ENCODE data around the gene VMP1. TPM values are rescaled to one million over a fixed set of nuclear protein-coding genes. Genes with fewer than 3 reads are reported as not detected.

The VMP1 gene
- total and polyA plus RNA-seq, 2 of the 13 experiments (the other 11 are each of a cell fraction or from before 2014, with no cell fraction given) = 186 to 271 TPM

DNA sequence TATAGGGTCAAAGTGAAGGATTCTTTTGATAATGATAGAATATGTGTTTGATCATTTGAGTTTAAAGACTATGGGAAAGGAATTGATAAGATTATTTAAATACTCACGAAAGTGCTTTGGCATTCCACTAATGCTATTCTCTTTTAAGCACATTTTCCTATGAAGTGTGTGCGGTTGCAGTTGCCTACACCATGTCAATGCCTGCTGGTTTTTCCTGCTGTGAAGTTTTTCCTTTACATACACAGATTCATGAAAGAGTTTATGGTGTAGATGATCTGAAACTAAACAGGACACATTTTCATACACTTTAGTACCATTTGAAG is 78.7 kb downstream of the VMP1 start (continued):
- TF ChIP-seq AGO2 (optimal IDR thresholded peaks at IDR 0.05; ENCODE audit: low read depth, low read length) (peak; percentile 28), ZNF549 (CRISPR knock-in tag; IDR thresholded peaks at IDR 0.05) (0 out of 2 replicates have a peak, but pooled peaks have one; percentile 18), ZNF780A (CRISPR knock-in tag; IDR thresholded peaks at IDR 0.05) (no peak), GZF1 (CRISPR knock-in tag; IDR thresholded peaks at IDR 0.05) (no peak)

DNA sequence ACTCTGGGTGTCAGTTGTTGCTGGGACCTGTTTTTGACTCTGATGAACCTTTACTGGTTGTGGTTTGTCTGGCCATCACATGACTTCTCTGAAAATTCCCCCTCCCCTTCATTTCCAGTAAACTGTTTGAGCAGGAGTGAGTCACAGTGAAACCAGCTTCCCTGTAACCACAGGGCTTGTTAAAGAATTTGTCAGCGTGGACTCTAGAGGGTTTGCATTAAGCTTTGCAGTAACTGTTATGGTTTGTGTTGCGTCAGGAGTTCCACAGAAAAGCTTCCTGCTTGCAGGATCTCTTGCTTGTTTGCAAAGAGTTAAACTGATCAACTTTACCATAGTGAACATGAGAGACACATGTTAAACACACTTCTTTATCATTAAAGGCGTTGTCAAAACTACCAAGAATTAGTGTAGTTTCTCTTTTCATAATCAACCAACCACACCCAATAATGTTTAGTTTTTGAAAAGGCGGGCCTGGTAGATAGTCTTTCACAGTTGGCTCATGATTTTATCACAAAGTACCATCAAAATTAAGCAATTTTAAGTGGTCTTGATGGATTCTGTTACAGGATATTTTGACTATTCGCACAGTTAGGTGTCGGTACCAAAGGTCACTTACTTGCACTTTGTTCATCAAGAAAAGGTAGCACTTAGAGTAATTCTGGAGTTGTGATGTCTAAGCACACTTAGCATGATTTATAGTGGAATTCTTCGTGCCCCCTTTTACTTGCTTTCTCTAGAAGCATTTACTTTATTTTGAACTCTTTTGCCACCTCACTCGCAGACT is 79.3 kb downstream of the VMP1 start:
- H3K79me2 ChIP-seq (ENCODE audit: insufficient read depth, low read length) = peaks cover 18% of the 10 kb centered on the region
- in situ Hi-C loops (cut with HindIII; ENCODE audit: extremely low pct_ligation_motif_present, low pct_unique_long_range_greater_than_20kb) = loop anchor here (5.0 kb wide), 1 partner anchor 51 kb away; no protein-coding TSS in a partner anchor
- peak; percentile 94 for TF ChIP-seq SMYD3 (CRISPR knock-in tag; IDR thresholded peaks at IDR 0.05)
- no peak; the same call in 1 of the 2 replicates for TF ChIP-seq NFYB (CRISPR knock-in tag; IDR thresholded peaks at IDR 0.05)
- no peak for TF ChIP-seq ZNF784 (CRISPR knock-in tag; IDR thresholded peaks at IDR 0.05; ENCODE audit: borderline replicate concordance)
- no peak; the same call in 1 of the 2 replicates for TF ChIP-seq HDAC6 (IDR thresholded peaks at IDR 0.05; ENCODE audit: low read depth, low read length)
- TF ChIP-seq, protein P1, sequence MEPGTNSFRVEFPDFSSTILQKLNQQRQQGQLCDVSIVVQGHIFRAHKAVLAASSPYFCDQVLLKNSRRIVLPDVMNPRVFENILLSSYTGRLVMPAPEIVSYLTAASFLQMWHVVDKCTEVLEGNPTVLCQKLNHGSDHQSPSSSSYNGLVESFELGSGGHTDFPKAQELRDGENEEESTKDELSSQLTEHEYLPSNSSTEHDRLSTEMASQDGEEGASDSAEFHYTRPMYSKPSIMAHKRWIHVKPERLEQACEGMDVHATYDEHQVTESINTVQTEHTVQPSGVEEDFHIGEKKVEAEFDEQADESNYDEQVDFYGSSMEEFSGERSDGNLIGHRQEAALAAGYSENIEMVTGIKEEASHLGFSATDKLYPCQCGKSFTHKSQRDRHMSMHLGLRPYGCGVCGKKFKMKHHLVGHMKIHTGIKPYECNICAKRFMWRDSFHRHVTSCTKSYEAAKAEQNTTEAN (CRISPR knock-in tag; conservative IDR thresholded peaks at IDR 0.05) = peak; percentile 95
- TF ChIP-seq TCF7 (IDR thresholded peaks at IDR 0.05; ENCODE audit: low read depth) = peak; percentile 90
- TF ChIP-seq ATM (IDR thresholded peaks at IDR 0.05; ENCODE audit: borderline replicate concordance) = no peak
- TF ChIP-seq ZNF781 (CRISPR knock-in tag; IDR thresholded peaks at IDR 0.05; ENCODE audit: borderline replicate concordance, not compliant biosample characterization) = peak; percentile 60
- TF ChIP-seq, protein P2, sequence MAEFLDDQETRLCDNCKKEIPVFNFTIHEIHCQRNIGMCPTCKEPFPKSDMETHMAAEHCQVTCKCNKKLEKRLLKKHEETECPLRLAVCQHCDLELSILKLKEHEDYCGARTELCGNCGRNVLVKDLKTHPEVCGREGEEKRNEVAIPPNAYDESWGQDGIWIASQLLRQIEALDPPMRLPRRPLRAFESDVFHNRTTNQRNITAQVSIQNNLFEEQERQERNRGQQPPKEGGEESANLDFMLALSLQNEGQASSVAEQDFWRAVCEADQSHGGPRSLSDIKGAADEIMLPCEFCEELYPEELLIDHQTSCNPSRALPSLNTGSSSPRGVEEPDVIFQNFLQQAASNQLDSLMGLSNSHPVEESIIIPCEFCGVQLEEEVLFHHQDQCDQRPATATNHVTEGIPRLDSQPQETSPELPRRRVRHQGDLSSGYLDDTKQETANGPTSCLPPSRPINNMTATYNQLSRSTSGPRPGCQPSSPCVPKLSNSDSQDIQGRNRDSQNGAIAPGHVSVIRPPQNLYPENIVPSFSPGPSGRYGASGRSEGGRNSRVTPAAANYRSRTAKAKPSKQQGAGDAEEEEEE (CRISPR knock-in tag; IDR thresholded peaks at IDR 0.05; ENCODE audit: borderline replicate concordance) = no peak
- no peak for TF ChIP-seq ZNF468 (CRISPR knock-in tag; IDR thresholded peaks at IDR 0.05)
- TF ChIP-seq NAIF1 (CRISPR knock-in tag; IDR thresholded peaks at IDR 0.05; ENCODE audit: borderline replicate concordance) = peak; percentile 70; the same call in 1 of the 2 replicates
- TF ChIP-seq PHF21A (CRISPR knock-in tag; IDR thresholded peaks at IDR 0.05) = peak; percentile 96
- TF ChIP-seq HNRNPH1 (optimal IDR thresholded peaks at IDR 0.05; ENCODE audit: low read depth, low read length) = no peak
- TF ChIP-seq REXO4 (CRISPR knock-in tag; IDR thresholded peaks at IDR 0.05; ENCODE audit: borderline replicate concordance) = no peak
- TF ChIP-seq POLR2AphosphoS5 (IDR thresholded peaks at IDR 0.05; ENCODE audit: low read depth, low read length) = peak; percentile 70

More for the DNA sequence above, 79.3 kb downstream of the VMP1 start:
- DNase-seq (ENCODE audit: low spot score) (peak; percentile 100), FAIRE-seq (peak; percentile 95), ATAC-seq (peak; percentile 97)
- Histone ChIP-seq H3K9ac (ENCODE audit: insufficient read depth, low read depth, low read length) (peak overlapping the region; percentile 83), H3K4me3 (replicated peaks in 1 of 3; ENCODE audit: insufficient read depth in 1 of 3, low read depth in 2 of 3, low read length in 3 of 3) (peak overlapping the region in 1 of 3 experiments; percentile 51; a peak in 2 of 6 replicates), H3K4me1 (ENCODE audit: insufficient read depth, low read length) (peaks cover 94% of the 10 kb centered on the region), H3K27ac (ENCODE audit: extremely low read length, insufficient read depth, low read length) (peak overlapping the region; percentile 97), H3K4me2 (ENCODE audit: low read depth, low read length) (peak overlapping the region; percentile 76), H4K20me1 (ENCODE audit: insufficient read depth, low read length) (no peaks in the 10 kb centered on the region), H3K36me3 (replicated peaks in 1 of 2; ENCODE audit: control insufficient read depth in 1 of 2, insufficient read depth in 2 of 2, low read length in 2 of 2) (no peaks in the 10 kb centered on the region; a peak in 1 of 5 replicates), H3K9me3 (ENCODE audit: low read length) (no peaks in the 10 kb centered on the region), H2AFZ (ENCODE audit: low read length) (no peak overlapping the region), H3K27me3 (ENCODE audit: control insufficient read depth in 1 of 2, insufficient read depth in 2 of 2, low read length in 2 of 2) (no peaks in the 10 kb centered on the region)
- TSS peak; percentile 80 for BruUV-seq (replicated peaks)
- 2% methylated on average over 8 of the region's 8 CpGs for WGBS (ENCODE audit: low lambda C conversion rate)
- intact Hi-C loops (cut with micrococcal nuclease; ENCODE audit: unreplicated experiment) = loop anchor here (1.0 to 2.0 kb wide), 4 partner anchors 16 to 51 kb away; no protein-coding TSS in a partner anchor
- POLR2A ChIA-PET = interaction anchor here (0.8 to 9.8 kb wide), 16 partner anchors 11 to 79 kb away, joined by 3 to 501 read pairs (median 8); partner anchors contain the start of genes PTRH2 and VMP1
- CTCF ChIA-PET (ENCODE audit: low intra/inter-chr PET ratio, low total read pairs) = no interaction called here
